AG10803 (cell line): Measurements from ENCODE around the gene FLNC.

Source experiments
- DNase-seq: peaks from one replicate; pipeline ENCODE4 v3.0.0; 2010; ENCODE audit warnings: low read depth
- H3K4me3 ChIP-seq: 2 replicates; pipeline ENCODE4 v1.5.1; 2011; ENCODE audit warnings: mild to moderate bottlenecking, low read length, control low read depth
- CTCF ChIP-seq: conservative IDR thresholded peaks from 2 replicates; pipeline ENCODE4 v1.5.1; 2011; ENCODE audit warnings: mild to moderate bottlenecking, low read length, control low read depth, inconsistent platforms

Gene FLNC

DNA sequence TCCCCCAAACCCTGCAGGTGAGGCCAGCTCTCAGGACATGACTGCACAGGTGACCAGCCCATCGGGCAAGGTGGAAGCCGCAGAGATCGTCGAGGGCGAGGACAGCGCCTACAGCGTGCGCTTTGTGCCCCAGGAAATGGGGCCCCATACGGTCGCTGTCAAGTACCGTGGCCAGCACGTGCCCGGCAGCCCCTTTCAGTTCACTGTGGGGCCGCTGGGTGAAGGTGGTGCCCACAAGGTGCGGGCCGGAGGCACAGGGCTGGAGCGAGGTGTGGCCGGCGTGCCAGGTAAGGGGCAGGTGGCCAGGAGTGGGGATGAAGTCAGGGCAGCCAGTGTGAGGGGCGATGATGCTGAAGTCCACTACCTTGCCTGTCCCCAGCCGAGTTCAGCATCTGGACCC, 24.2 kb downstream of the FLNC start:
- TF ChIP-seq CTCF: no peak
- DNase-seq: no peak
- H3K4me3 ChIP-seq: no peak overlapping the region

- DNase-seq: no peak
- no peak for TF ChIP-seq CTCF
- no peak overlapping the region for H3K4me3 ChIP-seq
These were observed 25.4 kb downstream of the FLNC start for GRCh38 chr7:128855559-128855958.

DNA sequence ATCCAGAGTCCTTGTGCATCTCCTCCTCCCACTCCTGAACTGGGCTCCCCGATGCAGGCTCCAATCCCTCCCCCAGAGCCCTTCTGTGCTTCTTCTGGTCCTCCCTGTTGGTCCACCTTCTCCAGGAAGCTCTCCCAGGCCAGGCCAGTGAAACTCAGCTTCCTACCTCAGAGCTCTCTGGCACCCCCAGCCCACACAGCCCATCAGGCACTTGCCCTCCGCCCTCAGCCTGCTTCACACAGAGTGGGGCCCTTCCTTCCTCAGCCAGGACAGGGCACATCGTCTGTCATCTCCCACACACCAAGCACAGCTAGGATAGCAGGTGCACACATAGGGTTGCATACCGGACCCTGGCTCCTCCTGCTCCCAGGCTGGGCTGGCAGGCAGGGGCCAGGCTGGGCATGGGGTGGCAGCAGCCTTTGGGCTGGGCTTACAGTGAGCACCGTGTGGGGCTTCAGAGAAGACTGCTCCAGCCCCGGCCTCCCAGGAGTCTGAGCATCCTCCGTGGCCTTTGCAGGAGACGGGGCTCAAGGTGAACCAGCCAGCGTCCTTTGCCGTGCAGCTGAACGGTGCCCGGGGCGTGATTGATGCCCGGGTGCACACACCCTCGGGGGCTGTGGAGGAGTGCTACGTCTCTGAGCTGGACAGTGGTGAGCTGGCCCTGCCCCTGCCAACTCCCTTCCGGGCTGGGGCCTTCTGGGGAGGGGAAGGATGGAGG, 26.0 kb downstream of the FLNC start:
- no peak for TF ChIP-seq CTCF
- DNase-seq: no peak

DNA sequence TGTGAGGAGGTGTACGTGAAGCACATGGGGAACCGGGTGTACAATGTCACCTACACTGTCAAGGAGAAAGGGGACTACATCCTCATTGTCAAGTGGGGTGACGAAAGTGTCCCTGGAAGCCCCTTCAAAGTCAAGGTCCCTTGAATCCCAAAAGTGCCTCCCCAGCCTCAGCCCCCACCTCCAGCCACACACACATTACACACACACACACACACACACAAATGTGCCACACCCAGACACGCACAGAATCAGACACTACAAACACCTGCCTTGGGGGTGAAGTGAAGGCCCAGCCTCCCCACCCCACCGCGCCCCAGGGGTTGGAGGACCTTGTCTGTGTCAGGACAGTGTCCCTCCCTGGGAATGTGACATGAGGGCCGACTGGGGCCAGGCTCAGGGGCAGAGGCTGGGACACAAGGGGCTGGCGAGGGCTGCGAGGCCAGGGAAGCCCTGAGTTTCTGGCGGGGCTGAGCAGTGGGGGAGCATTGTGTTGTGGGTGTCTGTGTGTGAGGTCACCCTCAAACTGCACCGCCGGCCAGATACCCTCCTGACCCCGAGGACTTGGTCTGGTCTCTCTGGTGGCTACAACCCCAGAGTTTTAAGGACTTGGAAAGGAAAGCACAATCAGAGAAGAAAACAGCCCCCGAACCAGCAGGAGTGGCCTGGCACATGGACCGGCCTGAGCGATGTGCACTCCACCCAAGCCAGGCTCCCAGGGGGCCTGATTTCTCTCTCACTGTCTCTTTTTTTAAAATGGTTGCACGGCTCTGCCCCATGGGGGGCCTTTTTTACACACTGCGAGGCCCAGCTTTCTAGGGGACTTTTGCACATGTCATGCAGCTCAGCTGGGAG, 28.4 kb downstream of the FLNC start:
- no peak for DNase-seq
- no peak for TF ChIP-seq CTCF

More for the DNA sequence above, 26.0 kb downstream of the FLNC start:
- H3K4me3 ChIP-seq: no peak overlapping the region

DNA sequence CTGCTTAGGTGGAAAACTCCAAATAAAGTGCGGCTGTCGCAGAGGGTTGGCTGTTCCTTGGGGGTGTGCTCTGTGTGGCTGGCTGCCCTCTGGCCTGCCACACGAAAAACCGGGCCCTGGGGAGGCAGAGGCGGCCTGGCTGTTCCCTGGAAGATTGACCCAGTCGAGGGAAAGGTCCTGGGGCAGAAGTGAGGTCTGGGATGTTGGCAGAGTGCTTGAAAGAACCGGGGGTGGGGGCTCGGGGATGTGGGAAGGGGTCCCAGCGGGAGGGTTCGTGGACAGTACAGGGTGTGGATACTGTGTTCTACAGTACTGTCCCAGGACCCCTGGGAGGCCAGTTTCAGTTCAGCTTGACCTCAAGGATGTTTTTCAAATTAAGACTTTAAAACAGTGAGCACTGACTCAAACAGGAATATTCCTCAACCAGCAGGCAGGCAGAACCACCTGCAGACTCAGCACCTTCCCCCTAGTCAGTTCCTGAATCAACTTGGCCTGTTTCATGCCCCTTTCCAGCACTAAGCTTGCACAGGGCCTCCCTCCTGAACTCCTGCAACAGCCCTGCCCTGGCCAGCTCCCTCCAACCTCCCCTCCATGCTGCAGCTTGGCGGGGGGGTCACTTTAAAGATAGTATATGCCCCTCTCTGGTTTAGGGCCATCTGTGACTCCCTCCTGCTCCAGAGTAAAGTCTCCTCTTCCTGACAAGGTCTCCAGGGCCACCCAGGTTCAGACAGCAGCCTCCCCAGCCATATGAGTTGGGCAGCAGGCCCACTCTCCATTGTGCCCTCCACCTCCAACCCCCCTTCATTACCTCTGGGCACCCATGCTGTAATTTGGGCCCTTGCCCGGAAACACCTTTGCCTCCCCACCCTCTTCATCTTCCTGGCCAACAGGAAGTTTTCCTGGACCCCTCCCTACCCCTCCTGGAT, 29.3 kb downstream of the FLNC start:
- DNase-seq: no peak
- no peak for TF ChIP-seq CTCF

More for the DNA sequence above, 28.4 kb downstream of the FLNC start:
- H3K4me3 ChIP-seq: no peak overlapping the region

GRCh38 chr7:128860158-128861073, 30.2 kb downstream of the FLNC start:
- H3K4me3 ChIP-seq: no peak overlapping the region
- peak; percentile 83 for DNase-seq
- TF ChIP-seq CTCF: 0 out of 2 replicates have a peak, but pooled peaks have one; percentile 28

More for the DNA sequence above, 29.3 kb downstream of the FLNC start:
- H3K4me3 ChIP-seq: no peak overlapping the region
